ENCODE measurements around the gene OR51S1.

Gene OR51S1

DNA sequence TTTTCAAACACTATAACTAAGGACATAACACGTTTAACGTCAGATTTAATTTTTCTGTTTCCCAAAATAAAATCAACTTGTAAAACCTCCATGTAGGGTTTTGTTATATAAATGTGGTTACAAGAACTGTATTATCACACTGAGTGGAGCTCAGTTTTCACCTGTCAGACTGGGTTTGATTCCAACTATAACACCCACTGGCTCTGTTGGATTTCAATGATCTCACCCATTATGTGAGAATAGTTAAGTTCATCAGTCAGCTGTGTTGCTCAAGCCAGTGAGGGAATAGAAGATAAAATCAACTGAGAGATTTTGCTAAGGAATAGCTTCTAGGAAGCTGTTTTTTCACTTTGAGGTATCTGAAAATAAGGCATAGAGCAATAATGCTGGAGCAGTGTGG, 39.8 kb downstream of the OR51S1 start:
- TF ChIP-seq RAD21 (IDR thresholded peaks at IDR 0.05; ENCODE audit: low read depth) (no peak), EP300 (IDR thresholded peaks at IDR 0.05; ENCODE audit: borderline replicate concordance) (no peak), ZBTB7A (IDR thresholded peaks at IDR 0.05; ENCODE audit: low read depth) (no peak), TCF12 (IDR thresholded peaks at IDR 0.05; ENCODE audit: low read depth) (no peak)
- TF ChIP-seq, protein P1, sequence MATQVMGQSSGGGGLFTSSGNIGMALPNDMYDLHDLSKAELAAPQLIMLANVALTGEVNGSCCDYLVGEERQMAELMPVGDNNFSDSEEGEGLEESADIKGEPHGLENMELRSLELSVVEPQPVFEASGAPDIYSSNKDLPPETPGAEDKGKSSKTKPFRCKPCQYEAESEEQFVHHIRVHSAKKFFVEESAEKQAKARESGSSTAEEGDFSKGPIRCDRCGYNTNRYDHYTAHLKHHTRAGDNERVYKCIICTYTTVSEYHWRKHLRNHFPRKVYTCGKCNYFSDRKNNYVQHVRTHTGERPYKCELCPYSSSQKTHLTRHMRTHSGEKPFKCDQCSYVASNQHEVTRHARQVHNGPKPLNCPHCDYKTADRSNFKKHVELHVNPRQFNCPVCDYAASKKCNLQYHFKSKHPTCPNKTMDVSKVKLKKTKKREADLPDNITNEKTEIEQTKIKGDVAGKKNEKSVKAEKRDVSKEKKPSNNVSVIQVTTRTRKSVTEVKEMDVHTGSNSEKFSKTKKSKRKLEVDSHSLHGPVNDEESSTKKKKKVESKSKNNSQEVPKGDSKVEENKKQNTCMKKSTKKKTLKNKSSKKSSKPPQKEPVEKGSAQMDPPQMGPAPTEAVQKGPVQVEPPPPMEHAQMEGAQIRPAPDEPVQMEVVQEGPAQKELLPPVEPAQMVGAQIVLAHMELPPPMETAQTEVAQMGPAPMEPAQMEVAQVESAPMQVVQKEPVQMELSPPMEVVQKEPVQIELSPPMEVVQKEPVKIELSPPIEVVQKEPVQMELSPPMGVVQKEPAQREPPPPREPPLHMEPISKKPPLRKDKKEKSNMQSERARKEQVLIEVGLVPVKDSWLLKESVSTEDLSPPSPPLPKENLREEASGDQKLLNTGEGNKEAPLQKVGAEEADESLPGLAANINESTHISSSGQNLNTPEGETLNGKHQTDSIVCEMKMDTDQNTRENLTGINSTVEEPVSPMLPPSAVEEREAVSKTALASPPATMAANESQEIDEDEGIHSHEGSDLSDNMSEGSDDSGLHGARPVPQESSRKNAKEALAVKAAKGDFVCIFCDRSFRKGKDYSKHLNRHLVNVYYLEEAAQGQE (IDR thresholded peaks at IDR 0.05; ENCODE audit: low read depth): no peak

DNA sequence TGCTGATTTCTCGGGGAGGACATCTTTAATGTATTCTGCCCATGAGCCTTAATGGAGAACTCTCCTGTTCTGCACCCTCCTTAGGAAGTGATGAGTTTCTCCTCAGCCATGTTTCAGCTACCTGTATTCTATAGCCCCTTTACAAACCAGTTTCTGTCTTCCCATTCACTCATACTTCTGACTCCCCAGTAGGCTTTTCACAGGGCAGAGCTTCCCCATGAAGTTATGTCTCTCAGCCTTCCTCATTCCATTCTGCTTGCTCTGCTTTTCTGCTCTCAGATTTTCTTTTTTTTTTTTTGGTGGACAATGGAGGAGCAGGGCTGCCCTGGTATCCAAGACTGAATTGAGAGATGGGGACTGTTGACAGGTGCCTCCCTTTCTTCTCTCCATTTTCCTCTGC, 40.5 kb downstream of the OR51S1 start:
- no peak for TF ChIP-seq TAF1 (IDR thresholded peaks at IDR 0.05; ENCODE audit: low read depth)
- no peak for TF ChIP-seq YY1 (IDR thresholded peaks at IDR 0.05; ENCODE audit: low read depth)
- TF ChIP-seq TCF12 (IDR thresholded peaks at IDR 0.05; ENCODE audit: low read depth): no peak
- TF ChIP-seq, protein P2, sequence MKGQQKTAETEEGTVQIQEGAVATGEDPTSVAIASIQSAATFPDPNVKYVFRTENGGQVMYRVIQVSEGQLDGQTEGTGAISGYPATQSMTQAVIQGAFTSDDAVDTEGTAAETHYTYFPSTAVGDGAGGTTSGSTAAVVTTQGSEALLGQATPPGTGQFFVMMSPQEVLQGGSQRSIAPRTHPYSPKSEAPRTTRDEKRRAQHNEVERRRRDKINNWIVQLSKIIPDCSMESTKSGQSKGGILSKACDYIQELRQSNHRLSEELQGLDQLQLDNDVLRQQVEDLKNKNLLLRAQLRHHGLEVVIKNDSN (IDR thresholded peaks at IDR 0.05): no peak
- no peak for TF ChIP-seq CEBPB (IDR thresholded peaks at IDR 0.05)
- TF ChIP-seq RAD21 (IDR thresholded peaks at IDR 0.05; ENCODE audit: low read depth): no peak
- TF ChIP-seq FOXM1 (IDR thresholded peaks at IDR 0.05; ENCODE audit: borderline replicate concordance, low read depth): no peak
- no peak for TF ChIP-seq EGR1 (IDR thresholded peaks at IDR 0.05)
- TF ChIP-seq, protein P1 (IDR thresholded peaks at IDR 0.05; ENCODE audit: low read depth): no peak
- TF ChIP-seq NFIC (IDR thresholded peaks at IDR 0.05): no peak
- no peak for TF ChIP-seq CREB1 (IDR thresholded peaks at IDR 0.05; ENCODE audit: low read depth)
- TF ChIP-seq, protein P3, sequence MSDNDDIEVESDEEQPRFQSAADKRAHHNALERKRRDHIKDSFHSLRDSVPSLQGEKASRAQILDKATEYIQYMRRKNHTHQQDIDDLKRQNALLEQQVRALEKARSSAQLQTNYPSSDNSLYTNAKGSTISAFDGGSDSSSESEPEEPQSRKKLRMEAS (IDR thresholded peaks at IDR 0.05): no peak
- no peak for TF ChIP-seq TEAD4 (IDR thresholded peaks at IDR 0.05)
- no peak for TF ChIP-seq ZBTB7A (IDR thresholded peaks at IDR 0.05; ENCODE audit: low read depth)
- no peak for TF ChIP-seq EP300 (IDR thresholded peaks at IDR 0.05; ENCODE audit: borderline replicate concordance)

DNA sequence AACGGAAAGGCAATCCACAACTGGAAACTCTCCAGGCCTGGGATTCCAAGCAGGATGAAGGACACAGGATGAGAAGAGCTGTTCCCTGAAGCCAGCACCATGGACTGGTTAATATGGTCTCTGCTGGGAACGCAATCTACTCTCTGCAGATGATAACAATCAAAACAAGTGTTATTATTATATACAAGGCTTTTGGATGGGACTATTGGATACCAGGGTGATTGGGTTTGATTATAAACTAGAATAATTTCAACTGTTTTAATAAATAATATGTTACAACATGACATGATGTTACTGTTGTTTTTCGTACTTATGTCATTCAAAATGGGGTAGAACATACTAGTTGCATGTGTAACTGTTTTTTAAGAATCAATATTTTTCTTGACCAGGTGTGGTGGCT, 44.7 kb downstream of the OR51S1 start, which contains the start of gene OR52R1:
Gene OR52R1, minus strand, starts transcription at position 101 of the 400 bp plus-strand sequence. Its CDS starts 0 bp downstream, at position 101.
- TF ChIP-seq CREB1 (IDR thresholded peaks at IDR 0.05; ENCODE audit: low read depth) (no peak), NFIC (IDR thresholded peaks at IDR 0.05) (no peak), FOXM1 (IDR thresholded peaks at IDR 0.05; ENCODE audit: borderline replicate concordance, low read depth) (no peak), TCF12 (IDR thresholded peaks at IDR 0.05; ENCODE audit: low read depth) (no peak), TEAD4 (IDR thresholded peaks at IDR 0.05) (no peak), YY1 (IDR thresholded peaks at IDR 0.05; ENCODE audit: low read depth) (no peak), RAD21 (IDR thresholded peaks at IDR 0.05; ENCODE audit: low read depth) (no peak), EP300 (IDR thresholded peaks at IDR 0.05; ENCODE audit: borderline replicate concordance) (no peak), ZBTB7A (IDR thresholded peaks at IDR 0.05; ENCODE audit: low read depth) (no peak), TAF1 (IDR thresholded peaks at IDR 0.05; ENCODE audit: low read depth) (no peak), EGR1 (IDR thresholded peaks at IDR 0.05) (no peak), CEBPB (IDR thresholded peaks at IDR 0.05) (no peak)
- TF ChIP-seq, protein P1 (IDR thresholded peaks at IDR 0.05; ENCODE audit: low read depth): no peak
- TF ChIP-seq, protein P3 (IDR thresholded peaks at IDR 0.05): no peak
- TF ChIP-seq, protein P2 (IDR thresholded peaks at IDR 0.05): no peak

DNA sequence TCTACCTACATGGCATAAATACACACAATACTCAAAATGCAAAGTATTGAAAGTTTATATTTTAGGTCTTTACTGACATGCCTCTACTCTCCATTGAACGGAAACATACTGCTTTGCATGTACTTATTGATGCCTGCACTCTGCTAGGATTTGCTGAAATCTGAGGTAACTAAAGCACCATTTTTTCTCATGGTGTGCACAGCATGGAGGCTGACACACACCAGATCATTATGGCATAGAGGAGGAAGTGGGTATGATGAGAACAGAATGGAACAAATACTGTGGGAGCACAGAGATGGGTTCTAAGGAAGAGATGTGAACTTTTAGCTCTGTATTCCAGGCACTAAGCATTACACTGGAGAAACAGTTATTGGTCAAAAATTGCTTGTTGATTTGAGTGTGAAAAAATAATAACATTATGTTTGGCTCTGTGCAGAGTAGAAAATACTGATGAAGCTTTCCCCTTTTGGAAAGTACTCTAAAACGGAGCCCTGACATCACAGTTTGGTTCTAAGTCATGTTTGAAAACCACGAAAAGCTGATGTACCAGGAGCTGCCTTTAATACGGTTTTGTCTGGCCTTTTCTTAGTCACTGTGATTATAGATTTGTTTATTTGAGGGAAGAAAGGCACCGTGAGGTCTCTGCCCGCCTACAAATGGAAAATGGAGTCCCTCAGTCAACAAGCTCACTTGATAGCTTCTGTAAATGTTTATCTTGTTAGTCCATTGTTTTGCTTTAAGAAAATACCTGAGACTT, 50.4 kb downstream of the OR51S1 start:
- TF ChIP-seq TAF1 (IDR thresholded peaks at IDR 0.05; ENCODE audit: low read depth) (no peak), YY1 (IDR thresholded peaks at IDR 0.05; ENCODE audit: low read depth) (no peak), EP300 (IDR thresholded peaks at IDR 0.05; ENCODE audit: borderline replicate concordance) (no peak), CEBPB (IDR thresholded peaks at IDR 0.05) (no peak), RAD21 (IDR thresholded peaks at IDR 0.05; ENCODE audit: low read depth) (no peak), ZBTB7A (IDR thresholded peaks at IDR 0.05; ENCODE audit: low read depth) (no peak), TEAD4 (IDR thresholded peaks at IDR 0.05) (no peak), CREB1 (IDR thresholded peaks at IDR 0.05; ENCODE audit: low read depth) (no peak), TCF12 (IDR thresholded peaks at IDR 0.05; ENCODE audit: low read depth) (no peak), NFIC (IDR thresholded peaks at IDR 0.05) (no peak), EGR1 (IDR thresholded peaks at IDR 0.05) (no peak)
- TF ChIP-seq, protein P1 (IDR thresholded peaks at IDR 0.05; ENCODE audit: low read depth): no peak
- TF ChIP-seq, protein P2 (IDR thresholded peaks at IDR 0.05): no peak
- TF ChIP-seq, protein P3 (IDR thresholded peaks at IDR 0.05): no peak
